ENCODE measurements around the gene MT1A. TPM values are rescaled to one million over a fixed set of nuclear protein-coding genes. Genes with fewer than 3 reads are reported as not detected.

MT1A gene
- total RNA-seq, 1 donor from 2014 or later: 4.7 TPM

- TF ChIP-seq, protein P1, sequence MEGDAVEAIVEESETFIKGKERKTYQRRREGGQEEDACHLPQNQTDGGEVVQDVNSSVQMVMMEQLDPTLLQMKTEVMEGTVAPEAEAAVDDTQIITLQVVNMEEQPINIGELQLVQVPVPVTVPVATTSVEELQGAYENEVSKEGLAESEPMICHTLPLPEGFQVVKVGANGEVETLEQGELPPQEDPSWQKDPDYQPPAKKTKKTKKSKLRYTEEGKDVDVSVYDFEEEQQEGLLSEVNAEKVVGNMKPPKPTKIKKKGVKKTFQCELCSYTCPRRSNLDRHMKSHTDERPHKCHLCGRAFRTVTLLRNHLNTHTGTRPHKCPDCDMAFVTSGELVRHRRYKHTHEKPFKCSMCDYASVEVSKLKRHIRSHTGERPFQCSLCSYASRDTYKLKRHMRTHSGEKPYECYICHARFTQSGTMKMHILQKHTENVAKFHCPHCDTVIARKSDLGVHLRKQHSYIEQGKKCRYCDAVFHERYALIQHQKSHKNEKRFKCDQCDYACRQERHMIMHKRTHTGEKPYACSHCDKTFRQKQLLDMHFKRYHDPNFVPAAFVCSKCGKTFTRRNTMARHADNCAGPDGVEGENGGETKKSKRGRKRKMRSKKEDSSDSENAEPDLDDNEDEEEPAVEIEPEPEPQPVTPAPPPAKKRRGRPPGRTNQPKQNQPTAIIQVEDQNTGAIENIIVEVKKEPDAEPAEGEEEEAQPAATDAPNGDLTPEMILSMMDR (IDR thresholded peaks at IDR 0.05): no peak
- Histone ChIP-seq H3K9me3 (no peaks in the 10 kb centered on the region), H3K4me1 (peaks cover 14% of the 10 kb centered on the region), H3K27me3 (ENCODE audit: low read depth) (no peaks in the 10 kb centered on the region), H3K4me3 (no peak overlapping the region), H3K27ac (no peak overlapping the region), H3K36me3 (no peaks in the 10 kb centered on the region)
- ATAC-seq: no peak
- intact Hi-C loops (cut with DNase I): no loop called here
- DNase-seq: no peak
Observed at GRCh38 chr16:56623637-56624036, 14.8 kb upstream of the MT1A start.

DNA sequence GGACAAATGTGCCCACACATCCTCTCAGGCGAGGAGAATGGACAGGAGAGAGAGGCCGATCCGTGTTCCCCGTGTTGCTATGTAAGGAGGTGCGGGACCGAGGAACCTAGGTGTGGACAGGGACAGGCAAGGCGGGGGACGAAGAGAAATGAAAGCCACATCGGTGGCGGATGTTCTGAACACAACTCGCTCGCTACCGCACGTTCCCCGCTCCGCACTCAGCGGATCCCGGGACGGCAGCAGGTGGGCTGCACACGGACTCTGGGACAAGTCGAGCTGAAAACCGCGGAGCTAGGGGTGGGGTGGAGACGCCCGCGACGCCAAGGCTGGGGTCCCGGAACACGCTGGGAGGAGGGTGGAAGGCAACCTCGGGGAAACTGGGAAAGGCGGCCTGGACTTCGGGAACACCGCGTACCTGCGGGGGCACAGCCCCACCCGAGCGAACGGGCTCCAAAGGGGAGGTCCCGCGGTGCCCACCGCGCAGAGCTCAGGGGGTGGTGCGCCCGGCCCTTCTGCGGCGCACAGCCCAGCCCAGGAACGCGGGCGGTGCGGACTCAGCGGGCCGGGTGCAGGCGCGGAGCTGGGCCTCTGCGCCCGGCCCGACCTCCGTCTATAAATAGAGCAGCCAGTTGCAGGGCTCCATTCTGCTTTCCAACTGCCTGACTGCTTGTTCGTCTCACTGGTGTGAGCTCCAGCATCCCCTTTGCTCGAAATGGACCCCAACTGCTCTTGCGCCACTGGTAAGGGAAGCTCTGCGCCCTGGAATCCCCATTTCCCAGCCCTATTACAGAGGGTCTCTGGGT, 13.1 kb upstream of the MT1A start, which contains the start of gene MT1E:
TSS of gene MT1E (plus strand) at position 642 of the 803 bp plus-strand sequence. CDS start at position 713, 71 bp downstream.
- Histone ChIP-seq H3K27me3 (ENCODE audit: low read depth) (no peaks in the 10 kb centered on the region), H3K4me1 (peaks cover 14% of the 10 kb centered on the region), H3K36me3 (no peaks in the 10 kb centered on the region), H3K4me3 (peak within 1 kb of the TSS; percentile 64), H3K27ac (peak within 1 kb of the TSS; percentile 91), H3K9me3 (no peaks in the 10 kb centered on the region)
- ATAC-seq: peak; percentile 91 to 97
- TF ChIP-seq, protein P1 (IDR thresholded peaks at IDR 0.05): no peak
- intact Hi-C loops (cut with DNase I): no loop called here
- peak; percentile 88 for DNase-seq

- TF ChIP-seq, protein P1 (IDR thresholded peaks at IDR 0.05): no peak
- ATAC-seq: peak; percentile 52 to 72
- DNase-seq: no peak
- Histone ChIP-seq H3K4me1 (peaks cover 14% of the 10 kb centered on the region), H3K27me3 (ENCODE audit: low read depth) (no peaks in the 10 kb centered on the region), H3K36me3 (no peaks in the 10 kb centered on the region), H3K4me3 (peak overlapping the region; percentile 64), H3K27ac (peak overlapping the region; percentile 91), H3K9me3 (no peaks in the 10 kb centered on the region)
- intact Hi-C loops (cut with DNase I): no loop called here
Observed at GRCh38 chr16:56625943-56626654, 12.4 kb upstream of the MT1A start.

DNA sequence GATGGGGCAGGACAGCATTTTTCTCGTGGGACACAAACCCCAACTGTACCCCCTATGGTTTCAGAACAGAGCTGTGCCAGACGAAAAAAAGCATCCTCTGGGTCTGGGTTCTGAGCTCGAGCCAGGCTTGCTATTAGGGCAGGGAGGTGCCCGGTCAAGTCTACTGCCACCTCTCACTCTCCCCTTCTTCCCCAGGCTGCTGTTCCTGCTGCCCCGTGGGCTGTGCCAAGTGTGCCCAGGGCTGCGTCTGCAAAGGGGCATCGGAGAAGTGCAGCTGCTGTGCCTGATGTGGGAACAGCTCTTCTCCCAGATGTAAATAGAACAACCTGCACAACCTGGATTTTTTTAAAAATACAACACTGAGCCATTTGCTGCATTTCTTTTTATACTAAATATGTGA, 11.8 kb upstream of the MT1A start:
- TF ChIP-seq, protein P1 (IDR thresholded peaks at IDR 0.05): no peak

DNA sequence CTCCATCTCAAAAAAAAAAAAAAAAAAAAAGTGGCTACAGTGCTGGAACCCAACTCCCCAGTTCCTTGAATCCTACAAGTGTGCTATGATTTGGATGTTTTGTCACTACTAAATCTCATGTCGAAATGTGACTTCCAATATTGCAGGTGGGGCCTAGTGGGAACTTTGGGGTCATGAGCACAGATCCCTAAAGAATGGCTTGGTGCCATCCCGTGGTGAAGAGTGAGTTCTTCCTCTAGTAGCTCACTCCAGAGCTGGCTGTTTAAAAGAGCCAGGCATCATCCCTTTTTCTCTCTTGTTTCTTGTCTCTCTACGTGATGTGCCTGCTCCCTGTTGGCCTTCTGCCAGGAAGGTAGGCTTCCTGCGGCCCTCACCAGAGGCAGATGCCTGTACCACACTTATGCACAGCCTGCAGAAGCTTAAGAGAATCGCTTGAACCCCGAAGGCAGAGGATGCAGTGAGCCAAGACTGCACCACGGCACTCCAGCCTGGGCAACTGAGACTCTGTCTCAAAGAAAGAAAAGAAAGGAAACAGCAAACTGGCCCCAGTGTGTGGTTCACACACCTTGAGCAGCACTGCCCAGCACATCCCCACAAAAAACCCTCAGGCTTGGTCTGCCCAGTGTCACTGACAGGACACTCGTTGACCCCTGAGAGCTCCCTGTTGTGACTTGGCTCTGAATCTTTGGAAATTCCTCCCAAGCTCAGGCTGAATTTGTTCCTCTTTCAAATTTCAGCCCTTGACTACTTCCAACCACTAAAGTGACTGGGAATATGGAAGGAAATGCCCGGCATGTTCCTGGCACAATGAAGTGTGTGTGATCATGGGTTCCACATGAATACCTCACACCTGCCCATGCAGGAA, 9.7 kb upstream of the MT1A start:
- DNase-seq: no peak
- intact Hi-C loops (cut with DNase I): no loop called here
- H3K4me3 ChIP-seq: no peak overlapping the region
- no peak for ATAC-seq
- H3K9me3 ChIP-seq: no peaks in the 10 kb centered on the region
- peaks cover 28% of the 10 kb centered on the region for H3K4me1 ChIP-seq
- TF ChIP-seq, protein P1 (IDR thresholded peaks at IDR 0.05): no peak
- H3K36me3 ChIP-seq: no peaks in the 10 kb centered on the region
- no peak overlapping the region for H3K27ac ChIP-seq
- peaks cover 17% of the 10 kb centered on the region for H3K27me3 ChIP-seq (ENCODE audit: low read depth)

More for the DNA sequence above, 11.8 kb upstream of the MT1A start:
- no peaks in the 10 kb centered on the region for H3K36me3 ChIP-seq
- H3K4me3 ChIP-seq: peak overlapping the region; percentile 64
- ATAC-seq (no peak), DNase-seq (no peak)
- no peaks in the 10 kb centered on the region for H3K9me3 ChIP-seq
- H3K27me3 ChIP-seq (ENCODE audit: low read depth): no peaks in the 10 kb centered on the region
- H3K27ac ChIP-seq: peak overlapping the region; percentile 91
- intact Hi-C loops (cut with DNase I): no loop called here
- peaks cover 14% of the 10 kb centered on the region for H3K4me1 ChIP-seq
